ENCODE data around the gene TTN.
"Not testable (repeated sequence)": the region's sequence is repeated elsewhere in the genome, so short reads cannot be mapped to it uniquely, and the experiment has no call there.

The TTN gene

GRCh38 chr2:178666458-178666857, 140.8 kb downstream of the TTN start:
- TF ChIP-seq, protein P1, sequence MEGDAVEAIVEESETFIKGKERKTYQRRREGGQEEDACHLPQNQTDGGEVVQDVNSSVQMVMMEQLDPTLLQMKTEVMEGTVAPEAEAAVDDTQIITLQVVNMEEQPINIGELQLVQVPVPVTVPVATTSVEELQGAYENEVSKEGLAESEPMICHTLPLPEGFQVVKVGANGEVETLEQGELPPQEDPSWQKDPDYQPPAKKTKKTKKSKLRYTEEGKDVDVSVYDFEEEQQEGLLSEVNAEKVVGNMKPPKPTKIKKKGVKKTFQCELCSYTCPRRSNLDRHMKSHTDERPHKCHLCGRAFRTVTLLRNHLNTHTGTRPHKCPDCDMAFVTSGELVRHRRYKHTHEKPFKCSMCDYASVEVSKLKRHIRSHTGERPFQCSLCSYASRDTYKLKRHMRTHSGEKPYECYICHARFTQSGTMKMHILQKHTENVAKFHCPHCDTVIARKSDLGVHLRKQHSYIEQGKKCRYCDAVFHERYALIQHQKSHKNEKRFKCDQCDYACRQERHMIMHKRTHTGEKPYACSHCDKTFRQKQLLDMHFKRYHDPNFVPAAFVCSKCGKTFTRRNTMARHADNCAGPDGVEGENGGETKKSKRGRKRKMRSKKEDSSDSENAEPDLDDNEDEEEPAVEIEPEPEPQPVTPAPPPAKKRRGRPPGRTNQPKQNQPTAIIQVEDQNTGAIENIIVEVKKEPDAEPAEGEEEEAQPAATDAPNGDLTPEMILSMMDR (conservative IDR thresholded peaks at IDR 0.05; ENCODE audit: low read depth, low read length) = no peak
- H3K4me3 ChIP-seq (ENCODE audit: low read depth, low read length) = no peak overlapping the region
- no peak for DNase-seq (ENCODE audit: low read depth)

DNA sequence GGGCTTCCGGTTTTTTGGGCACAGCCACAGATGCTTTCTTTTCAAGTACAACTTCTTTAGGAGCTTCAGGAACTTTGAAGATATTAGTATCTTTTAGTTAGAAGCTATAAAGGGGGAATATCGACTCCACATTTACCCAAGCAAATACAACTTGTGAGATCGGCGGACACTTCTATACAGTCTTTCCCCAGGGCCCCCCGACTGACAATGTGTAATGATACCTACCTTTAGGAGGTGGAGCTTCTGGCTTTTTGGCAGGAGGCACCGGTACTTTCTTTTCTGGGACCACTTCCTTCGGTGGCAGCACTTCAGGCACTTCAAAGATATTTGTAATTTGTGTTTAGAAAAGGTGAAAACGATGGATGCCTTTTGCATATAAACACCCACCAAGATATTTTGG, 148.7 kb downstream of the TTN start:
- not testable (repeated sequence) for H3K4me3 ChIP-seq (ENCODE audit: low read depth, low read length); DNase-seq (ENCODE audit: low read depth)

DNA sequence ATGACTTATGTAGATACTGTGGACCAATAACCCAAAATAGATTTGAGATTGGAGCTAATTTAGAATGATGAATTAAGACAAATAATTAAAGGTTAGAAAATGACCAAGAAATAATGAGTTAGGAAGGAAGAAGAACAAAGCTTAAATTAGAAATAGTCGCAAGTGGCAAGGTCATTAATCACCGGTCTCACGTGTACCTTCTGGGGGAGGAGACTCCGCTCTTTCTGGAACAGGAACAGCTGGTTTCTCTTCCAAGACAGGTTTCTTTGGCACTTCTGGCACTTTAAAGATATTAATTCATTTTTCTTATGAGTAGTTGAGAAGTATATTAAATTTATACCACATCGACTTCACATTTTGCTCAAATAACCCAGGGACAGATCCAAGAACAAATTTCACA, 156.7 kb downstream of the TTN start:
- TF ChIP-seq, protein P1 (conservative IDR thresholded peaks at IDR 0.05; ENCODE audit: low read depth, low read length) = no peak
- no peak for DNase-seq (ENCODE audit: low read depth)
- no peak overlapping the region for H3K4me3 ChIP-seq (ENCODE audit: low read depth, low read length)

DNA sequence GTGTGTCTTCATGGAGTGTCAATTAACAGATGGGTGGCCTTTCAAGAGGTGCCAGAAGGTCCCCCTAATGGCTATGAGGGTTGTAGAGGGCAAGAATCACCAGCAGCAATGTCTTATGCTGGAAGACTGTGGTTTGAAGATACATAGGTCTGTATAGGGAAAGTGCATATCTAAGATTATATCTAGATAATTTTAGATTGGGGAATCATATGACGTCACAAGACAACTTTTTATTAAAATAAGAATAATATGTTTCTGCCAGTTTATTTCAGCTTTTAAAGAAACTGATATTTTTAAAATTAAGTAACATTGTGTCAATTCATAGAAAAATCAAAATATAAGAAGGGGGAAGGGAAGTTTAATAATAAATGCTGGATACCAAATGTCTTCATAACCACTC, 162.3 kb downstream of the TTN start:
- no peak overlapping the region for H3K4me3 ChIP-seq (ENCODE audit: low read depth, low read length)
- no peak for DNase-seq (ENCODE audit: low read depth)
- TF ChIP-seq, protein P1 (conservative IDR thresholded peaks at IDR 0.05; ENCODE audit: low read depth, low read length) = no peak

GRCh38 chr2:178641498-178641897, 165.7 kb downstream of the TTN start:
- no peak overlapping the region for H3K4me3 ChIP-seq (ENCODE audit: low read depth, low read length)
- TF ChIP-seq, protein P1 (conservative IDR thresholded peaks at IDR 0.05; ENCODE audit: low read depth, low read length) = no peak
- DNase-seq (ENCODE audit: low read depth) = no peak

GRCh38 chr2:178635897-178636296, 171.3 kb downstream of the TTN start:
- TF ChIP-seq, protein P1 (conservative IDR thresholded peaks at IDR 0.05; ENCODE audit: low read depth, low read length) = no peak
- no peak for DNase-seq (ENCODE audit: low read depth)
- H3K4me3 ChIP-seq (ENCODE audit: low read depth, low read length) = no peak overlapping the region

GRCh38 chr2:178632729-178633128, 174.5 kb downstream of the TTN start:
- no peak for DNase-seq (ENCODE audit: low read depth)
- no peak overlapping the region for H3K4me3 ChIP-seq (ENCODE audit: low read depth, low read length)
- TF ChIP-seq, protein P1 (conservative IDR thresholded peaks at IDR 0.05; ENCODE audit: low read depth, low read length) = no peak

- TF ChIP-seq, protein P1 (conservative IDR thresholded peaks at IDR 0.05; ENCODE audit: low read depth, low read length) = no peak
- no peak overlapping the region for H3K4me3 ChIP-seq (ENCODE audit: low read depth, low read length)
- no peak for DNase-seq (ENCODE audit: low read depth)
Measured at GRCh38 chr2:178630581-178630980, 176.6 kb downstream of the TTN start.
